ENCODE data around the gene PEX14.

PEX14 gene

DNA sequence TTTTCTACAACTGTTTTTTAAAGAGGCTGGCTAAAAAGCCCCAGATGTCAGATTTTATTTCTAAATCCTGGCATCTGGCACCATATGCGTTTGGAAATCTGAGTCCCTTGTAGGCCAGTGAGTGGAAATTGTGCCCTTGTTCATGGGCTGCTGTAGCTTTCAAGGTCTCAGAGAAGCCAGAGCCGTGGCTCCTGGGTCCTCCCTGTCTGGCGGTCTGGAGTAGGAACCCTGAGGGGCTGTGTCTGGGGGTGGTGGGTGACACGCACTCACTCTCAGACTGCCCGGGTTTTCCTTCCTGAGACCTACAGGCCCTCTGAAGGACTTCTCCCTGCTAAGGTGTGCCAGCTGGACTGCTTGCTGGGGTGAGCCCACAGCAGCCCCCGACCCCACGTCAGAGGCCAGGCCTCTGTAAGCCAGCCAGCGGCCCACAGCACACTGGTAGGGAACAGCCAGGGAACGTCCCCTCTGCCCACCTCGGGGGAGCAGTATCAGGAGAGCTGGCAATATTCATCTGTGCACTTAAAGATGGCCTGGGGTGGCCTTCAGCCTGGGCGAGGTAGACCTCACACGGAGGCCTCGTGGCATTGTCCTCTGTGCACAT is 151.5 kb downstream of the PEX14 start:
- TF ChIP-seq, protein P1, sequence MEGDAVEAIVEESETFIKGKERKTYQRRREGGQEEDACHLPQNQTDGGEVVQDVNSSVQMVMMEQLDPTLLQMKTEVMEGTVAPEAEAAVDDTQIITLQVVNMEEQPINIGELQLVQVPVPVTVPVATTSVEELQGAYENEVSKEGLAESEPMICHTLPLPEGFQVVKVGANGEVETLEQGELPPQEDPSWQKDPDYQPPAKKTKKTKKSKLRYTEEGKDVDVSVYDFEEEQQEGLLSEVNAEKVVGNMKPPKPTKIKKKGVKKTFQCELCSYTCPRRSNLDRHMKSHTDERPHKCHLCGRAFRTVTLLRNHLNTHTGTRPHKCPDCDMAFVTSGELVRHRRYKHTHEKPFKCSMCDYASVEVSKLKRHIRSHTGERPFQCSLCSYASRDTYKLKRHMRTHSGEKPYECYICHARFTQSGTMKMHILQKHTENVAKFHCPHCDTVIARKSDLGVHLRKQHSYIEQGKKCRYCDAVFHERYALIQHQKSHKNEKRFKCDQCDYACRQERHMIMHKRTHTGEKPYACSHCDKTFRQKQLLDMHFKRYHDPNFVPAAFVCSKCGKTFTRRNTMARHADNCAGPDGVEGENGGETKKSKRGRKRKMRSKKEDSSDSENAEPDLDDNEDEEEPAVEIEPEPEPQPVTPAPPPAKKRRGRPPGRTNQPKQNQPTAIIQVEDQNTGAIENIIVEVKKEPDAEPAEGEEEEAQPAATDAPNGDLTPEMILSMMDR (IDR thresholded peaks at IDR 0.05; ENCODE audit: insufficient read depth, low read depth, low read length, missing control alignments): no peak
- H3K4me3 ChIP-seq (ENCODE audit: low read length): no peak overlapping the region
- no peak for DNase-seq (ENCODE audit: low read depth)

DNA sequence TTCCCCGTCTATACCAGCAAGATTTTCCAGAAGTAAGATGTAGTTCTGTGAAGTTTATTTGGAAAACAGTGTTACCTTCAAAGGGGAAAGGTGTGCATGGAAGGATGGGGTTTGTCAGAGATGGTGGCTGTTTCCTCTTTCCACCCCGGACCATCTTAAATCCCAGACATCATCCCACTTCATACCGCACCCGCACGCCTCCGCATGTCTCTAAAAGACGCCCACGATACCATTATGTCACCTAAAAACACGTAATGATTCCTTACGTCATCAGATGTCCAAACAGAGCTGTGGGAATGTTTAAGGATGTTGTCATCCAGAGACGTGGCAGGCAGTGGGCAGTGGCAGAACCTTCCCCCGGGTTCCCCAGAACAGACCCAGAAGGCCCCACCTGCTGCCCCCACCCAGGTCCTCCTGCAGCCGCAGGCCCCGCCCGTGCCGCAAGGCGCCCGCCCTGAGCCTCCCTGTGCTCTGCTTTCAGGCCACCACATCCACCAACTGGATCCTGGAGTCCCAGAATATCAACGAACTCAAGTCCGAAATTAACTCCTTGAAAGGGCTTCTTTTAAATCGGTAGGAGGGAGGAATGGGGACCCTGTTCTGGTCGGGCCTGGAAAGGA is 152.2 kb downstream of the PEX14 start:
- TF ChIP-seq, protein P1 (IDR thresholded peaks at IDR 0.05; ENCODE audit: insufficient read depth, low read depth, low read length, missing control alignments): no peak
- DNase-seq (ENCODE audit: low read depth): peak; percentile 43

DNA sequence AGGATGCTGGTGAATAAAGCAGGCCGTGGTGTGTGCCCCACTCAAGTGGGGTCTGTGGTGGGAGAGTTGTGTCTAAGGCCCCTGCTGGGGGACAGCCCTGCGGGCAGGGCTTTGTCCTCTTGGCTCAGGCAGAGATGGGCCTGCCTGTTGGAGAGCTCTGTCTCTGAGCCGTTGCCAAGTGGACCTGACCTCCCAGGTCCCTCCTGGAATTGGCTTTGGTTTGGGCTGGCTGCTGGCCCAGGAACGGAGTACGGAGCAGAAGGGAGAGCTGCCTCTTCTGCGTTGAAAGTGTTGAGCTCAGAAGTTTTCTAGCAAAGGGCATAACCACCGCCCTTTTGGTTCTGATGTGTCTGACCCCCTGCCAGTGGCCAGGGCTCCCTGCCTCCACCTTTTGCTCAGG is 153.9 kb downstream of the PEX14 start:
- TF ChIP-seq, protein P1 (IDR thresholded peaks at IDR 0.05; ENCODE audit: insufficient read depth, low read depth, low read length, missing control alignments): no peak
- H3K4me3 ChIP-seq (ENCODE audit: low read length): no peak overlapping the region
- DNase-seq (ENCODE audit: low read depth): no peak

More for the DNA sequence above, 152.2 kb downstream of the PEX14 start:
- H3K4me3 ChIP-seq (ENCODE audit: low read length): no peak overlapping the region

DNA sequence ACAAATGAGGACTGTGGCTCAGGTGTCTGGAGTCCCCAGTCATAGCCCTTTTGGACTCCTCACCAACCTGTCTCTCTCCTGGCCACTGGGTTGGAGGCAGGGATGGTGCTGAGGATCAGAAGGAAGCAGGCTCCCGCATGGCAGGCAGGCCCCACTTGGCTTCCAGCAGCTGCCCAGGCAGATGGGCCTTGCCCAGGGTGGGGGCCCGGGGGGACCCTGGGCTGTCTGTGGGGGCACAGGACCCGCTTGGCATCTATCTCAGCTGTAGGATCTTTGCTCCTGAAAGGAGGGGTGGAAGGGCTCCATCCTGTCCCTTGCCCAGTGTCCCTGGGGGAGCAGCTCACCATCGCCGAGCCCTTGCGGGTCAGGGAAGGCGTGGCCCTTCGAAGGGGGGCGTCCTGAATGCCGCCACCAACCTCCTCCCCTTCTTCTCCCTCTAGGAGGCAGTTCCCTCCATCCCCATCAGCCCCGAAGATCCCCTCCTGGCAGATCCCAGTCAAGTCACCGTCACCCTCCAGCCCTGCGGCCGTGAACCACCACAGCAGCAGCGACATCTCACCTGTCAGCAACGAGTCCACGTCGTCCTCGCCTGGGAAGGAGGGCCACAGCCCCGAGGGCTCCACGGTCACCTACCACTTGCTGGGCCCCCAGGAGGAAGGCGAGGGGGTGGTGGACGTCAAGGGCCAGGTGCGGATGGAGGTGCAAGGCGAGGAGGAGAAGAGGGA is 154.5 kb downstream of the PEX14 start:
- DNase-seq (ENCODE audit: low read depth): no peak
- TF ChIP-seq, protein P1 (IDR thresholded peaks at IDR 0.05; ENCODE audit: insufficient read depth, low read depth, low read length, missing control alignments): no peak
- H3K4me3 ChIP-seq (ENCODE audit: low read length): no peak overlapping the region

DNA sequence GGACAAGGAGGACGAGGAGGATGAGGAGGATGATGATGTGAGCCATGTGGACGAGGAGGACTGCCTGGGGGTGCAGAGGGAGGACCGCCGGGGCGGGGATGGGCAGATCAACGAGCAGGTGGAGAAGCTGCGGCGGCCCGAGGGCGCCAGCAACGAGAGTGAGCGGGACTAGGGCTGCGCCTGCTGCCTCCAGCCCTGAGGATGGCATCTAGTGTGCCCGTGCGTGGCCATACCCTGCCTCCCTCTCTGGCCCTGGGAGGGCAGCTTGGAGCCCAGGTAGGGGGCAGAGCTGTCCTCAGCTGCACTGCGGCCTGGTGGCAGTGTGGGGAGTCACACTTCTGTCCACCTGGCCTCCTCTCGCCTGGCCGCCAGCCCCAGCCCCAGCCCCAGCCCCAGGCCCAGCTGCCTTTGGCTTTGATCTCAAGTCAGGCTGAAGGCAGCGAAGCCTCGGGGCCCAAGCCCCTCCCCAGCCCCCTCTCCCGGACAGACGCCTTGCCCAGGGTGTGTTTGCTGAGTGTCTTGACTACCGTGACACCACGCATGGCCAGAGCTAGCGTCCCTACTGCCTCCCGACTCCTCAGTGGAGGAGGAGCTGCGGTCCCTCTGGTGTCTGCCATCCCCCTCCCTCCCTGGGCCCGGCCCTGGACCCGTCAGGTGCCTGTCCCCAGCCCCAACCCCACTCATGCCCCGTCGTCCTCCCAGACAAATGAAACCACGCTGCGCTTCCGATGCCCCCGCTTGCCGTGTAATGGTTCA is 155.2 kb downstream of the PEX14 start:
- H3K4me3 ChIP-seq (ENCODE audit: low read length): no peak overlapping the region
- TF ChIP-seq, protein P1 (IDR thresholded peaks at IDR 0.05; ENCODE audit: insufficient read depth, low read depth, low read length, missing control alignments): no peak
- DNase-seq (ENCODE audit: low read depth): no peak

DNA sequence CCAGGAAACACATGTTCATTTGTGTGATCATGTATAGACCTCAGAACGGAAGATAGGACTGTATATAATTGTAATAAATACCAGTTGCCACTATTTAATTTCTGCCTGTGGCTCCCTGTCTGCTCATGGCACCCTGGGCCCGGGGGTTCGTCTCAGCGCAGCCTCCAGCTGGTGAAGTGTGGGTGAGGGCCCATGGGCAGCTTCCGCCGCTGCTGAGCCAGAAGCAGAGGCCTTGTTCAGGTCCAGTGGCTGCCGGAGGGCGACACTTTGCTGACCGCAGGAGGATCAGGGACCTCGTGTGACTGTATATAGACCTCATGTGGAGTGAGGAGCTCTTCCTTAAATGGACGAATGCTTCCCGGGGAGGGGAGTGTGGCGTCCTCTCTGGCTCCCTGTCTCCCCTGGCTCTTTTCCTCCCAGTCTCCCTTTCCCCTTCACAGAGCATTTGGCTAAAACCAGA is 155.9 kb downstream of the PEX14 start:
- TF ChIP-seq, protein P1 (IDR thresholded peaks at IDR 0.05; ENCODE audit: insufficient read depth, low read depth, low read length, missing control alignments): no peak
- no peak for DNase-seq (ENCODE audit: low read depth)

More for the DNA sequence above, 155.9 kb downstream of the PEX14 start:
- H3K4me3 ChIP-seq (ENCODE audit: low read length): no peak overlapping the region
